WTC11 (cell line): ENCODE measurements around the gene SERPINE2. TPM values are rescaled to one million over a fixed set of nuclear protein-coding genes. Genes with fewer than 3 reads are reported as not detected.

Experiments
- ATAC-seq: fragments of 200-7000 bp; cut with Tn5 transposase; 2 replicates; pipeline ENCODE4 v1.10.0; 2021; ENCODE audit warnings: mild to moderate bottlenecking, moderate library complexity
- CTCF ChIA-PET: fragments of 300-600 bp; sonication (Branson Sonifier 250); formaldehyde crosslinking; loops from one replicate; lab custom pipeline; 2021; ENCODE audit warnings: antibody characterized with exemption; lab: Charles Lee
- POLR2A ChIA-PET: fragments of 350-600 bp; sonication (Branson Sonifier 250); formaldehyde crosslinking; loops from one replicate; lab custom pipeline; 2021; ENCODE audit warnings: antibody characterized with exemption; lab: Charles Lee
- DNase-seq: peaks from one replicate; pipeline ENCODE4 v3.0.0; 2021; ENCODE audit warnings: low spot score
- H3K27ac Mint-ChIP-seq: 2 replicates; pipeline ENCODE4 v1.8.0; 2021; ENCODE audit warnings: mixed read lengths
- H3K27me3 Mint-ChIP-seq: 2 replicates; pipeline ENCODE4 v1.8.0; 2021; ENCODE audit warnings: low read depth, mild to moderate bottlenecking, moderate library complexity, mixed read lengths
- H3K36me3 Mint-ChIP-seq: 2 replicates; pipeline ENCODE4 v1.8.0; 2021; ENCODE audit warnings: mixed read lengths
- H3K4me1 Mint-ChIP-seq: 2 replicates; pipeline ENCODE4 v1.8.0; 2022; ENCODE audit warnings: mixed read lengths
- H3K4me3 Mint-ChIP-seq: 2 replicates; pipeline ENCODE4 v1.8.0; 2021; ENCODE audit warnings: mild to moderate bottlenecking, moderate library complexity, mixed read lengths
- H3K9me3 Mint-ChIP-seq: 2 replicates; pipeline ENCODE4 v1.8.0; 2021; ENCODE audit warnings: mixed read lengths
- CTCF ChIP-seq: fragments of 200-600 bp; IDR thresholded peaks from 2 replicates; pipeline ENCODE4 v1.8.0; 2022; ENCODE audit warnings: antibody characterized with exemption
- GABPB1 ChIP-seq: sonication (generic); formaldehyde crosslinking; IDR thresholded peaks from 2 replicates; pipeline ENCODE4 v1.8.1; 2023; ENCODE audit warnings: mild to moderate bottlenecking, missing genetic modification reagents
- IRF2 ChIP-seq: sonication (generic); formaldehyde crosslinking; IDR thresholded peaks from 2 replicates; pipeline ENCODE4 v1.8.0; 2022; ENCODE audit warnings: low read depth, missing genetic modification reagents, borderline replicate concordance
- KAT7 ChIP-seq: sonication (generic); formaldehyde crosslinking; IDR thresholded peaks from 2 replicates; pipeline ENCODE4 v1.8.1; 2023; ENCODE audit warnings: missing genetic modification reagents, mild to moderate bottlenecking, borderline replicate concordance
- MLX ChIP-seq: sonication (generic); formaldehyde crosslinking; IDR thresholded peaks from 2 replicates; pipeline ENCODE4 v1.8.1; 2023; ENCODE audit warnings: mild to moderate bottlenecking, missing genetic modification reagents, moderate library complexity
- MXD4 ChIP-seq: fragments of 250-450 bp; sonication (Bioruptor Pico); IDR thresholded peaks from 2 replicates; pipeline ENCODE4 v1.8.0; 2021; ENCODE audit warnings: mild to moderate bottlenecking, moderate library complexity, borderline replicate concordance
- NFATC4 ChIP-seq: fragments of 250-450 bp; sonication (Bioruptor Pico); IDR thresholded peaks from 2 replicates; pipeline ENCODE4 v1.9.0; 2021; ENCODE audit warnings: mild to moderate bottlenecking
- PRRX2 ChIP-seq: fragments of 250-450 bp; sonication (Bioruptor Pico); IDR thresholded peaks from 2 replicates; pipeline ENCODE4 v1.8.0; 2021; ENCODE audit warnings: mild to moderate bottlenecking
- TP53 ChIP-seq: sonication (generic); formaldehyde crosslinking; IDR thresholded peaks from 2 replicates; pipeline ENCODE4 v1.8.1; 2023; ENCODE audit warnings: mild to moderate bottlenecking, missing genetic modification reagents
- USF2 ChIP-seq: sonication (generic); formaldehyde crosslinking; IDR thresholded peaks from 2 replicates; pipeline ENCODE4 v1.8.1; 2023; ENCODE audit warnings: mild to moderate bottlenecking, missing genetic modification reagents, moderate library complexity
- ZBTB43 ChIP-seq: sonication (generic); formaldehyde crosslinking; IDR thresholded peaks from 2 replicates; pipeline ENCODE4 v1.8.1; 2023; ENCODE audit warnings: mild to moderate bottlenecking, missing genetic modification reagents
- ZNF121 ChIP-seq: sonication (generic); formaldehyde crosslinking; IDR thresholded peaks from 2 replicates; pipeline ENCODE4 v1.8.0; 2023; ENCODE audit warnings: missing genetic modification reagents
- ZNF138 ChIP-seq: sonication (generic); formaldehyde crosslinking; conservative IDR thresholded peaks from 2 replicates; pipeline ENCODE4 v1.8.1; 2022; ENCODE audit warnings: mild to moderate bottlenecking, moderate library complexity, missing genetic modification reagents
- ZNF219 ChIP-seq: sonication (generic); formaldehyde crosslinking; IDR thresholded peaks from 2 replicates; pipeline ENCODE4 v1.8.0; 2023; ENCODE audit warnings: missing genetic modification reagents, mild to moderate bottlenecking, borderline replicate concordance
- ZNF232 ChIP-seq: sonication (generic); formaldehyde crosslinking; IDR thresholded peaks from 2 replicates; pipeline ENCODE4 v1.8.0; 2022; ENCODE audit warnings: mild to moderate bottlenecking, missing genetic modification reagents
- ZNF317 ChIP-seq: sonication (generic); formaldehyde crosslinking; IDR thresholded peaks from 2 replicates; pipeline ENCODE4 v1.8.1; 2023; ENCODE audit warnings: low read depth, mild to moderate bottlenecking, moderate library complexity, missing genetic modification reagents, borderline replicate concordance
- total RNA-seq: library from RNA; stranded (reverse); gene quantifications from 3 replicates; pipeline ENCODE4 v1.2.3, GENCODE V29; 2021
- TF ChIP-seq, protein P1 (sequence below): sonication (generic); formaldehyde crosslinking; IDR thresholded peaks from 2 replicates; pipeline ENCODE4 v1.8.1; 2022; ENCODE audit warnings: mild to moderate bottlenecking, missing genetic modification reagents, moderate library complexity, borderline replicate concordance
- TF ChIP-seq, protein P2 (sequence below): sonication (generic); formaldehyde crosslinking; IDR thresholded peaks from 2 replicates; pipeline ENCODE4 v1.8.0; 2022; ENCODE audit warnings: mild to moderate bottlenecking, missing genetic modification reagents
- TF ChIP-seq, protein P3 (sequence below): sonication (generic); formaldehyde crosslinking; IDR thresholded peaks from 2 replicates; pipeline ENCODE4 v1.8.0; 2022; ENCODE audit warnings: mild to moderate bottlenecking, missing genetic modification reagents
- TF ChIP-seq, protein P4 (sequence below): sonication (generic); formaldehyde crosslinking; IDR thresholded peaks from 2 replicates; pipeline ENCODE4 v1.8.0; 2023; ENCODE audit warnings: missing genetic modification reagents
- TF ChIP-seq, protein P5 (sequence below): sonication (generic); formaldehyde crosslinking; IDR thresholded peaks from 2 replicates; pipeline ENCODE4 v1.8.1; 2022; ENCODE audit warnings: mild to moderate bottlenecking, moderate library complexity, missing genetic modification reagents

Gene SERPINE2
- total RNA-seq, 1 experiment from 2014 or later, result 60.4 TPM

DNA sequence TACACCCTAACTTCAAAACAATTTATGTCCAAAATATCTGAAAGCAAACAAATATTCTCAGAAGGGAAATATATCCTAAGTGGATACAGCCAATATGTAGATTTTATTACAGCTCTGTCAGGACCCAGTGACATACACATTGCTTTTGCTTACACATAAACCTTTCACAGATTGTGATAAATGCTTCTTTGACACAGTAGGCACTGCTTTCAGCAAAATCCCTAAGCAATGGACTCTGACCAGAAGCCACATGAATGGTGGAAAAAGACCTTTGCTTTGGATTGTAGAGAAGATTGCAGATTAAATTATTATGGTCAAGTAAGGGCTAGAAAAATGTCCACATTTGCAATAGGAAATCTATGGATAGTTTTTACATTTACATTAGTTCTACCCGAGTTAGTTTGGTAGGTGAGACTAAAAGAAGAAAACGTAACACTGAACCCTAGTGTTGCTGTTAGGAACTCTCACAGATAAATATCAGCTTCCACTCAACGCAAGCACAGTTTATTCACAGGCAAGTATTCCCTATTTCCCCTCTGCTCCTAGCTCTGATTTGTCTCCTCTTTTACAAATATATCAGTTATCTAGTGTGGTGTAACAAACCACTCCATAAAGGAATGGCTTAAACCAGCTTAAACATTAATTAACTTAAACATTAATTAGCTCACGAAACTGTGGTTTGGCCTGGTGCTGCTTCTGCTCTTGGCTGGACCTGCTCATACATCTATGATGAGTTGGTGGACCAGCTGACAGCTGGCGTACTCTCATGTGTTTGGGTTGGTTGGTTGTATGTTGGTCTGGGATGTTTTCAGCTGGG, 23.6 kb upstream of the SERPINE2 start (continued):
- TF ChIP-seq ZNF219 (no peak), ZNF317 (CRISPR knock-in tag) (no peak)

GRCh38 chr2:224060783-224061482, 21.8 kb upstream of the SERPINE2 start:
- POLR2A ChIA-PET, result no interaction called here
- H3K36me3 Mint-ChIP-seq, result no peaks in the 10 kb centered on the region; the same call in 1 of the 2 replicates
- DNase-seq, result no peak
- no peak overlapping the region for H3K27ac Mint-ChIP-seq
- TF ChIP-seq IRF2 (no peak), GABPB1 (CRISPR knock-in tag) (no peak), CTCF (no peak), ZNF232 (CRISPR knock-in tag) (no peak), USF2 (no peak)
- TF ChIP-seq, protein P1, sequence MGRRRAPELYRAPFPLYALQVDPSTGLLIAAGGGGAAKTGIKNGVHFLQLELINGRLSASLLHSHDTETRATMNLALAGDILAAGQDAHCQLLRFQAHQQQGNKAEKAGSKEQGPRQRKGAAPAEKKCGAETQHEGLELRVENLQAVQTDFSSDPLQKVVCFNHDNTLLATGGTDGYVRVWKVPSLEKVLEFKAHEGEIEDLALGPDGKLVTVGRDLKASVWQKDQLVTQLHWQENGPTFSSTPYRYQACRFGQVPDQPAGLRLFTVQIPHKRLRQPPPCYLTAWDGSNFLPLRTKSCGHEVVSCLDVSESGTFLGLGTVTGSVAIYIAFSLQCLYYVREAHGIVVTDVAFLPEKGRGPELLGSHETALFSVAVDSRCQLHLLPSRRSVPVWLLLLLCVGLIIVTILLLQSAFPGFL (CRISPR knock-in tag), result no peak
- TF ChIP-seq, protein P2, sequence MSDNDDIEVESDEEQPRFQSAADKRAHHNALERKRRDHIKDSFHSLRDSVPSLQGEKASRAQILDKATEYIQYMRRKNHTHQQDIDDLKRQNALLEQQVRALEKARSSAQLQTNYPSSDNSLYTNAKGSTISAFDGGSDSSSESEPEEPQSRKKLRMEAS (CRISPR knock-in tag), result no peak
- TF ChIP-seq, all 79 proteins: peak for 0
- CTCF ChIA-PET, result interaction anchor here (2.6 kb wide), 1 partner anchor 68 kb away, joined by 26 read pairs; no protein-coding TSS in a partner anchor
- Mint-ChIP-seq H3K27me3 (no peaks in the 10 kb centered on the region), H3K4me3 (no peak overlapping the region), H3K9me3 (peaks cover 15% of the 10 kb centered on the region), H3K4me1 (0 out of 2 replicates have a peak, but pooled peaks cover 5% of the 10 kb centered on the region)
- ATAC-seq, result no peak

DNA sequence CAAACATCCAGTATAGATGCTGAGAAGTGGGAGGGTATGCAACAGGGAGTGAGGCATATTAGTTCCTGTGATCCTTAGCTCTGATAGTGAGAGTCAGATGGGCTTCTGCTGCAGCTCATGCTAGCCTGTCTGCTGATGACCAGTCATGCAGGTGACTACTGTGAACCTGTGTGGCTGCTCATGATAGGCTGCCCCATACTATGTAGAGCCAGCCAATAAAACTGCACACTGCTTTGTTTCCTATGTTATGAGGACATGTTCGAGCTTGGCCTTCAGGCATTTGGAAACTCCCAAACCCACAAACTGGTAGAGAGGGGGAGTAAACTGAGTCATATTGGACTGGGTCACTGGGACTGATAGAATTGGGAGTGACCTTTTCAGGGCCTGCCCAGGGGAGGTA, 20.1 kb upstream of the SERPINE2 start:
- H3K27me3 Mint-ChIP-seq, result no peaks in the 10 kb centered on the region
- H3K4me3 Mint-ChIP-seq, result no peak overlapping the region
- H3K4me1 Mint-ChIP-seq, result 0 out of 2 replicates have a peak, but pooled peaks cover 5% of the 10 kb centered on the region
- CTCF ChIA-PET, result interaction anchor here (1.2 to 1.7 kb wide), 2 partner anchors 20 to 65 kb away, joined by 4 to 5 read pairs; partner anchors contain the start of gene SERPINE2
- H3K36me3 Mint-ChIP-seq, result no peaks in the 10 kb centered on the region; the same call in 1 of the 2 replicates
- no peak overlapping the region for H3K27ac Mint-ChIP-seq
- ATAC-seq (no peak), DNase-seq (no peak)
- TF ChIP-seq ZNF219 (no peak), KAT7 (CRISPR knock-in tag) (no peak), ZNF121 (no peak), USF2 (no peak), NFATC4 (CRISPR knock-in tag) (no peak), ZBTB43 (CRISPR knock-in tag) (no peak), MLX (CRISPR knock-in tag) (no peak), TP53 (CRISPR knock-in tag) (no peak), IRF2 (no peak), ZNF138 (no peak), MXD4 (CRISPR knock-in tag) (no peak), PRRX2 (no peak)
- TF ChIP-seq, protein P3, sequence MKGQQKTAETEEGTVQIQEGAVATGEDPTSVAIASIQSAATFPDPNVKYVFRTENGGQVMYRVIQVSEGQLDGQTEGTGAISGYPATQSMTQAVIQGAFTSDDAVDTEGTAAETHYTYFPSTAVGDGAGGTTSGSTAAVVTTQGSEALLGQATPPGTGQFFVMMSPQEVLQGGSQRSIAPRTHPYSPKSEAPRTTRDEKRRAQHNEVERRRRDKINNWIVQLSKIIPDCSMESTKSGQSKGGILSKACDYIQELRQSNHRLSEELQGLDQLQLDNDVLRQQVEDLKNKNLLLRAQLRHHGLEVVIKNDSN, result no peak
- TF ChIP-seq, protein P4, sequence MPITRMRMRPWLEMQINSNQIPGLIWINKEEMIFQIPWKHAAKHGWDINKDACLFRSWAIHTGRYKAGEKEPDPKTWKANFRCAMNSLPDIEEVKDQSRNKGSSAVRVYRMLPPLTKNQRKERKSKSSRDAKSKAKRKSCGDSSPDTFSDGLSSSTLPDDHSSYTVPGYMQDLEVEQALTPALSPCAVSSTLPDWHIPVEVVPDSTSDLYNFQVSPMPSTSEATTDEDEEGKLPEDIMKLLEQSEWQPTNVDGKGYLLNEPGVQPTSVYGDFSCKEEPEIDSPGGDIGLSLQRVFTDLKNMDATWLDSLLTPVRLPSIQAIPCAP (CRISPR knock-in tag), result no peak
- TF ChIP-seq, protein P5, sequence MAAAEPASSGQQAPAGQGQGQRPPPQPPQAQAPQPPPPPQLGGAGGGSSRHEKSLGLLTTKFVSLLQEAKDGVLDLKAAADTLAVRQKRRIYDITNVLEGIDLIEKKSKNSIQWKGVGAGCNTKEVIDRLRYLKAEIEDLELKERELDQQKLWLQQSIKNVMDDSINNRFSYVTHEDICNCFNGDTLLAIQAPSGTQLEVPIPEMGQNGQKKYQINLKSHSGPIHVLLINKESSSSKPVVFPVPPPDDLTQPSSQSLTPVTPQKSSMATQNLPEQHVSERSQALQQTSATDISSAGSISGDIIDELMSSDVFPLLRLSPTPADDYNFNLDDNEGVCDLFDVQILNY (CRISPR knock-in tag), result no peak
- H3K9me3 Mint-ChIP-seq, result peaks cover 28% of the 10 kb centered on the region
- POLR2A ChIA-PET, result interaction anchor here (0.5 kb wide), 1 partner anchor 1660 kb away, joined by 4 read pairs; no protein-coding TSS in a partner anchor
